HepG2 (cell line): ENCODE measurements around the gene EFHD2. TPM values are rescaled to one million over a fixed set of nuclear protein-coding genes. Genes with fewer than 3 reads are reported as not detected.

ENCODE experiments used
- FOXJ3 ChIP-seq: sonication (generic); formaldehyde crosslinking; IDR thresholded peaks from 2 replicates; pipeline ENCODE4 v1.4.0; 2020; ENCODE audit warnings: missing genetic modification reagents, mild to moderate bottlenecking, borderline replicate concordance
- KDM1A ChIP-seq: IDR thresholded peaks from 2 replicates; pipeline ENCODE4 v1.6.1; 2016; ENCODE audit warnings: missing compliant biosample characterization
- SIX1 ChIP-seq: sonication (generic); formaldehyde crosslinking; IDR thresholded peaks from 2 replicates; pipeline ENCODE4 v1.4.0; 2020; ENCODE audit warnings: missing genetic modification reagents, borderline replicate concordance
- SOX13 ChIP-seq, 3 experiments: fragments of 450-650 bp in 1 of 3; sonication (generic) in 1 of 3; formaldehyde crosslinking in 1 of 3; IDR thresholded peaks in 2 of 3; conservative IDR thresholded peaks in 1 of 3; 2 replicates each; pipeline versions ENCODE4 v1.5.0 to v1.6.1; 2016 to 2020; ENCODE audit warnings: antibody characterized with exemption in 1 of 3, mild to moderate bottlenecking in 1 of 3, missing compliant biosample characterization in 1 of 3, missing genetic modification reagents in 1 of 3, moderate library complexity in 1 of 3
- polyA plus RNA-seq, 8 experiments: library from polyadenylated mRNA; depleted of rRNA in 3 of 8; stranded (reverse) in 7 of 8; unstranded in 1 of 8; fragments of >200 nt; fragmentation: Illumina TruSeq in 4 of 8; extraction: Trizol in 4 of 8; gene quantifications; 2 replicates each; pipeline versions ENCODE4 v1.2.1 to v1.2.3, GENCODE V29; 2011 to 2016; ENCODE audit warnings: low read depth in 4 of 8, missing spikeins in 1 of 8, mixed read lengths in 1 of 8; ENCODE audit not compliant: insufficient read depth in 1 of 8
- total RNA-seq, 5 experiments: library from RNA; depleted of rRNA; stranded (reverse); fragments of >200 nt; fragmentation: Illumina TruSeq; extraction: Trizol; gene quantifications; 2 replicates each; pipeline ENCODE4 v1.2.3, GENCODE V29; 2016; ENCODE audit warnings: low read depth in 1 of 5
- TF ChIP-seq, protein P1 (sequence below), 2 experiments: sonication (generic) in 1 of 2; formaldehyde crosslinking in 1 of 2; IDR thresholded peaks; 2 replicates each; pipeline versions ENCODE4 v1.4.0 to v1.6.1; 2016 to 2020; ENCODE audit warnings: borderline replicate concordance in 1 of 2, low read depth in 1 of 2, mild to moderate bottlenecking in 1 of 2, missing genetic modification reagents in 1 of 2
- TF ChIP-seq, protein P2 (sequence below): sonication (generic); formaldehyde crosslinking; IDR thresholded peaks from 2 replicates; pipeline ENCODE4 v1.8.1; 2023; ENCODE audit warnings: missing genetic modification reagents, inconsistent platforms, borderline replicate concordance
- TF ChIP-seq, protein P3 (sequence below): sonication (generic); formaldehyde crosslinking; IDR thresholded peaks from 2 replicates; pipeline ENCODE4 v1.4.0; 2020; ENCODE audit warnings: mild to moderate bottlenecking, missing genetic modification reagents, borderline replicate concordance

Gene EFHD2
- total and polyA plus RNA-seq, 2 of the 13 experiments (the other 11 are each of a cell fraction or from before 2014, with no cell fraction given) = 9.4 to 12.7 TPM

DNA sequence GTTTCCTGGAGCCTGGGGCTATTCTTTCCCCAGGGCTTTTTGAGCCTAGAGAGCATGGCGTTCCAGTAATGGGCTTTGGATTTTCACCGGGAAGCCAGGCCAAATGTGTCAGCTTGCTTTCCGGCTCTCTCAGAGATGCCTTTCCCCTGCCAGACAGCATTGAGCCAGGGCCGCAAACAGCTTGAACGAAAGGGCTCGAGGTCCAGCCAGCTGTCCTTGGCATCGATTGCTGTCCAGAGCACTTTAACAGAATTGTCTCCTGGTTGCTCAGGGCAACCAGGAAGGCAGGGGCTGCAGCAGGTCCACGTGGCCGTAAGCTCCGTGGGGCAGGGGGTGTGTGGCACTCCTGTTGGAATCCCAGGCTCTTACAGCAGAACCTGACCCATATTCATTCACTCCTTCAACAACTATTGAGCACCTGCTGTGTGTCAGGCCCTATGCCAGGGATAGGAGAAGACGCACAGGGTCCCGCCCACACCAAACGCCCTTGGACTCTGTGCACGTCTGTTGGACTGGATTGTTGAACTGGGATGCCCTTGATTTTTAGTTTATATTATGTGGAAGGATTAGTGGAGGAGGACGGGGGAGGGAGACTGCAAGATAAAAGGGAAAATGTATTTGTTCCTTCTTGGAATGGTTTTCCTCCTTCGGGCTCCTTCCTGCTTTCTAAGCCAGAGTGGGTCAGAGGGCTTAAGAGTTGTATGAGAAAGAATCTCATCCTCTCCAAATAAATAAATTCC lies 38.7 kb upstream of the EFHD2 start (continued):
- no peak for TF ChIP-seq SOX13 (IDR thresholded peaks at IDR 0.05)
- 0 out of 4 replicates have a peak, but pooled peaks of 1 of the 2 experiments have one; percentile 2 for TF ChIP-seq SOX13 (CRISPR knock-in tag; conservative IDR thresholded peaks at IDR 0.05 in 1 of 2, IDR thresholded peaks at IDR 0.05 in 1 of 2)
- TF ChIP-seq SIX1 (CRISPR knock-in tag) = no peak
- TF ChIP-seq, protein P1, sequence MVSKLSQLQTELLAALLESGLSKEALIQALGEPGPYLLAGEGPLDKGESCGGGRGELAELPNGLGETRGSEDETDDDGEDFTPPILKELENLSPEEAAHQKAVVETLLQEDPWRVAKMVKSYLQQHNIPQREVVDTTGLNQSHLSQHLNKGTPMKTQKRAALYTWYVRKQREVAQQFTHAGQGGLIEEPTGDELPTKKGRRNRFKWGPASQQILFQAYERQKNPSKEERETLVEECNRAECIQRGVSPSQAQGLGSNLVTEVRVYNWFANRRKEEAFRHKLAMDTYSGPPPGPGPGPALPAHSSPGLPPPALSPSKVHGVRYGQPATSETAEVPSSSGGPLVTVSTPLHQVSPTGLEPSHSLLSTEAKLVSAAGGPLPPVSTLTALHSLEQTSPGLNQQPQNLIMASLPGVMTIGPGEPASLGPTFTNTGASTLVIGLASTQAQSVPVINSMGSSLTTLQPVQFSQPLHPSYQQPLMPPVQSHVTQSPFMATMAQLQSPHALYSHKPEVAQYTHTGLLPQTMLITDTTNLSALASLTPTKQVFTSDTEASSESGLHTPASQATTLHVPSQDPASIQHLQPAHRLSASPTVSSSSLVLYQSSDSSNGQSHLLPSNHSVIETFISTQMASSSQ (IDR thresholded peaks at IDR 0.05; ENCODE audit: low read depth) = no peak
- TF ChIP-seq, protein P1 (CRISPR knock-in tag; IDR thresholded peaks at IDR 0.05; ENCODE audit: borderline replicate concordance) = no peak
- TF ChIP-seq KDM1A (CRISPR knock-in tag) = no peak
- TF ChIP-seq, protein P2, sequence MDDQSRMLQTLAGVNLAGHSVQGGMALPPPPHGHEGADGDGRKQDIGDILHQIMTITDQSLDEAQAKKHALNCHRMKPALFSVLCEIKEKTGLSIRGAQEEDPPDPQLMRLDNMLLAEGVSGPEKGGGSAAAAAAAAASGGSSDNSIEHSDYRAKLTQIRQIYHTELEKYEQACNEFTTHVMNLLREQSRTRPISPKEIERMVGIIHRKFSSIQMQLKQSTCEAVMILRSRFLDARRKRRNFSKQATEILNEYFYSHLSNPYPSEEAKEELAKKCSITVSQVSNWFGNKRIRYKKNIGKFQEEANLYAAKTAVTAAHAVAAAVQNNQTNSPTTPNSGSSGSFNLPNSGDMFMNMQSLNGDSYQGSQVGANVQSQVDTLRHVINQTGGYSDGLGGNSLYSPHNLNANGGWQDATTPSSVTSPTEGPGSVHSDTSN (CRISPR knock-in tag) = no peak
- TF ChIP-seq FOXJ3 = no peak
- TF ChIP-seq, protein P3, sequence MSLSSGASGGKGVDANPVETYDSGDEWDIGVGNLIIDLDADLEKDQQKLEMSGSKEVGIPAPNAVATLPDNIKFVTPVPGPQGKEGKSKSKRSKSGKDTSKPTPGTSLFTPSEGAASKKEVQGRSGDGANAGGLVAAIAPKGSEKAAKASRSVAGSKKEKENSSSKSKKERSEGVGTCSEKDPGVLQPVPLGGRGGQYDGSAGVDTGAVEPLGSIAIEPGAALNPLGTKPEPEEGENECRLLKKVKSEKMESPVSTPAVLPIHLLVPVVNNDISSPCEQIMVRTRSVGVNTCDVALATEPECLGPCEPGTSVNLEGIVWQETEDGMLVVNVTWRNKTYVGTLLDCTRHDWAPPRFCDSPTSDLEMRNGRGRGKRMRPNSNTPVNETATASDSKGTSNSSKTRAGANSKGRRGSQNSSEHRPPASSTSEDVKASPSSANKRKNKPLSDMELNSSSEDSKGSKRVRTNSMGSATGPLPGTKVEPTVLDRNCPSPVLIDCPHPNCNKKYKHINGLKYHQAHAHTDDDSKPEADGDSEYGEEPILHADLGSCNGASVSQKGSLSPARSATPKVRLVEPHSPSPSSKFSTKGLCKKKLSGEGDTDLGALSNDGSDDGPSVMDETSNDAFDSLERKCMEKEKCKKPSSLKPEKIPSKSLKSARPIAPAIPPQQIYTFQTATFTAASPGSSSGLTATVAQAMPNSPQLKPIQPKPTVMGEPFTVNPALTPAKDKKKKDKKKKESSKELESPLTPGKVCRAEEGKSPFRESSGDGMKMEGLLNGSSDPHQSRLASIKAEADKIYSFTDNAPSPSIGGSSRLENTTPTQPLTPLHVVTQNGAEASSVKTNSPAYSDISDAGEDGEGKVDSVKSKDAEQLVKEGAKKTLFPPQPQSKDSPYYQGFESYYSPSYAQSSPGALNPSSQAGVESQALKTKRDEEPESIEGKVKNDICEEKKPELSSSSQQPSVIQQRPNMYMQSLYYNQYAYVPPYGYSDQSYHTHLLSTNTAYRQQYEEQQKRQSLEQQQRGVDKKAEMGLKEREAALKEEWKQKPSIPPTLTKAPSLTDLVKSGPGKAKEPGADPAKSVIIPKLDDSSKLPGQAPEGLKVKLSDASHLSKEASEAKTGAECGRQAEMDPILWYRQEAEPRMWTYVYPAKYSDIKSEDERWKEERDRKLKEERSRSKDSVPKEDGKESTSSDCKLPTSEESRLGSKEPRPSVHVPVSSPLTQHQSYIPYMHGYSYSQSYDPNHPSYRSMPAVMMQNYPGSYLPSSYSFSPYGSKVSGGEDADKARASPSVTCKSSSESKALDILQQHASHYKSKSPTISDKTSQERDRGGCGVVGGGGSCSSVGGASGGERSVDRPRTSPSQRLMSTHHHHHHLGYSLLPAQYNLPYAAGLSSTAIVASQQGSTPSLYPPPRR (CRISPR knock-in tag) = peak; percentile 25; the same call in 1 of the 2 replicates
